HG03571 (cell line): ENCODE data around the gene TSHZ1.

Source experiments
- ATAC-seq: cut with Tn5 transposase; IDR thresholded peaks from one replicate; pipeline ENCODE4 v1.9.1; 2021; ENCODE audit not compliant: unreplicated experiment

TSHZ1 gene, protein sequence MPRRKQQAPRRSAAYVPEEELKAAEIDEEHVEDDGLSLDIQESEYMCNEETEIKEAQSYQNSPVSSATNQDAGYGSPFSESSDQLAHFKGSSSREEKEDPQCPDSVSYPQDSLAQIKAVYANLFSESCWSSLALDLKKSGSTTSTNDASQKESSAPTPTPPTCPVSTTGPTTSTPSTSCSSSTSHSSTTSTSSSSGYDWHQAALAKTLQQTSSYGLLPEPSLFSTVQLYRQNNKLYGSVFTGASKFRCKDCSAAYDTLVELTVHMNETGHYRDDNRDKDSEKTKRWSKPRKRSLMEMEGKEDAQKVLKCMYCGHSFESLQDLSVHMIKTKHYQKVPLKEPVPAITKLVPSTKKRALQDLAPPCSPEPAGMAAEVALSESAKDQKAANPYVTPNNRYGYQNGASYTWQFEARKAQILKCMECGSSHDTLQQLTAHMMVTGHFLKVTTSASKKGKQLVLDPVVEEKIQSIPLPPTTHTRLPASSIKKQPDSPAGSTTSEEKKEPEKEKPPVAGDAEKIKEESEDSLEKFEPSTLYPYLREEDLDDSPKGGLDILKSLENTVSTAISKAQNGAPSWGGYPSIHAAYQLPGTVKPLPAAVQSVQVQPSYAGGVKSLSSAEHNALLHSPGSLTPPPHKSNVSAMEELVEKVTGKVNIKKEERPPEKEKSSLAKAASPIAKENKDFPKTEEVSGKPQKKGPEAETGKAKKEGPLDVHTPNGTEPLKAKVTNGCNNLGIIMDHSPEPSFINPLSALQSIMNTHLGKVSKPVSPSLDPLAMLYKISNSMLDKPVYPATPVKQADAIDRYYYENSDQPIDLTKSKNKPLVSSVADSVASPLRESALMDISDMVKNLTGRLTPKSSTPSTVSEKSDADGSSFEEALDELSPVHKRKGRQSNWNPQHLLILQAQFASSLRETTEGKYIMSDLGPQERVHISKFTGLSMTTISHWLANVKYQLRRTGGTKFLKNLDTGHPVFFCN (N-terminal part only)

GRCh38 chr18:75210274-75211001 lies at the start of gene TSHZ1:
TSHZ1 (plus strand) TSS chr18:75210797; CDS start chr18:75211877, 1,080 bp downstream.
- peak; percentile 22 for ATAC-seq

DNA sequence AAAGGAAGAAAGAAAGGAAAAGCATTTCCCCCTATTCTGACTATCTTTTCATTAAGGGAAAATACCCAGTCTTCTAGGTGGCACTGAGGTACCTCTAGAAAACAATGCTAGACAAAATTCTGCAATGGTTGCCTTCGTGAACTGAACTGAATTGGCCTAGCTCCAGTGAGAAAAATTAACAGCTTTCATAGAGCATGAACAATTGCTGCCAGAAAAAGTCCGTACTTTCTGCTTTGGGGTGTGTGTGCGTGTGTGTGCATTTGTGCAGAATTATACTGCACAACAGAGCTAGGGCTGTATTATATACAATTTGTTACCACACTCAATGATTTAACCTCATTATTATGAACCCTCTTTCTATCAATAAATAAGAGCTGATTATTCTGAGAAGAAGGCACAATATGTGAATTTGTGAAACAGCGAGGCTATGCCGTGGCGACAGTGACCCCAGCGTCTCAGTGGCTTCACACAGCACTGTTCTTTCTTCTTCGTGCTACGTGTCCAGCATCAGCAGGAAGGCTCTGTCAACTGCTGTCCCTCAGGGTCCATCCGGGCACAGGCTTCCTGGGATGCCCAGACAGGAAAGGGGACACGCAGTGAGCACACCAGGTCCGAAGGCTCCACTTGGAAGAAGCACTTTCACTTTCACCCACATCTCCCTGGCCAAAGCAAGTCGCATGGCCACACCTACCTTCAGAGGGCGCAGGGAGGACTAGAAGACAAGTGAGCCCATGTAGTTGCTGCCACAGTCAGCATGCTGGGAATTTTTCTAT lies 49.2 kb upstream of the TSHZ1 start:
- peak; percentile 50 for ATAC-seq

GRCh38 chr18:75162467-75162866 lies 48.1 kb upstream of the TSHZ1 start:
- ATAC-seq, result no peak

DNA sequence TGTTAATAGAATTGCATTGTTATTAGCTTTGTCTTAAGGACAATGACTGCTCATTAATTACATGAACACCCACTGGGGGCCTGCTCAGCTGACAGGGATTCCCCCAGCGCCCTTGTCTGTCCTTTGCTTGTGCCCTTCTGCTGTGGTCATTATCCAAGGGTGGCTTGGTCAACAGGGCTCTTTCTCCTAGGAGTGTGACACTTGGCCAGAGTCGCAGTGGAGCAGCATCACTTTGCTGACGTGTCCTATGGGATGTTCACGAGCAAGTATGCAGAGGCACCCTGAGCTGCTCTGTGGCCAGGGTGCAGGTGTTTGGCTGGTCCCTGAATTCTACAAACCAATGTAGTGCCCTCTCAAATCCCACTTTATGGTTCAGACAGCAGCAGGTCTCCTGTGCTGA lies 47.6 kb upstream of the TSHZ1 start:
- ATAC-seq, result no peak

DNA sequence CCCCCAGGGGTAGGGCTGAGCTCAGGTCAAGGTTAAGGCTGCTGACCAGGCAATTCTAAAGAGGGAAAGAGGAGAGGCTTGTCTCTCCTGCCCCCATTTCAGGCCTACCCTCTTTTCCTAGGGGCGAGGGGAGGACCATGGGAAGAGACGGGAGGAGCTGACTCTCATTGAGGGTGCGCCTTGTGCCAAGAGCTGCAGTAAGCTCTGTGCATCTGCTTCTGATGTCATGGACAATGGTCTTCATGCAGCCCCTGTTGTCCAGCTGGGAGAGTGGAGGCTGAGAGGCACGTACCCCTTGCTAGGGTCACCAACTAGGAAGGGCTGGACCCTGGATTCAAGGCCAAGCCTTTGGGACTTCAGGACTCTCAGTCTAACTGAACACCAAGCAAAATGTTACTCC lies 46.9 kb upstream of the TSHZ1 start:
- no peak for ATAC-seq

DNA sequence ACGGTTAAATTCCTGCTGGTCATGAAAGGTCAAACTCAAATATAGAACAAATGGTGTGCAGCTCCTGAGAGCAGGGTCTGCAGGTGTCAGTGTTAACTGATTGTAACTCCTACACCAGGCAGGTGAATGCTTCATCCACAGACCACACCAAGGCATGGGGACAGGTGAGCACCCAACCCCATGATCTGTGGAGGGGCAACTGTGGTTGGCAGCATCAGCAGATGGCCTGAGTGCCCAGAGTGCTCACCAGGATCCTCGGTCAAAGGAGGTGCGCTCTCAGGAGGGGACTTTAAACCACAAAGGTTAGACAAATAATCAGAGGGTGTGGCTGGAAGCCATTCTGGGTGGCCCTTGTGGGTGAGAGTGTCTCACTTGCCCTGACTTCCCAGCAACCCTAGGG lies 46.1 kb upstream of the TSHZ1 start:
- no peak for ATAC-seq

GRCh38 chr18:75165926-75166325 lies 44.7 kb upstream of the TSHZ1 start:
- ATAC-seq, result no peak

GRCh38 chr18:75167137-75167536 lies 43.5 kb upstream of the TSHZ1 start:
- no peak for ATAC-seq

- ATAC-seq, result no peak
These were observed 42.6 kb upstream of the TSHZ1 start for GRCh38 chr18:75167759-75168618.

- ATAC-seq, result no peak
These were observed 42.0 kb upstream of the TSHZ1 start for GRCh38 chr18:75168619-75169018.

GRCh38 chr18:75169411-75169810 lies 41.2 kb upstream of the TSHZ1 start:
- ATAC-seq, result no peak

DNA sequence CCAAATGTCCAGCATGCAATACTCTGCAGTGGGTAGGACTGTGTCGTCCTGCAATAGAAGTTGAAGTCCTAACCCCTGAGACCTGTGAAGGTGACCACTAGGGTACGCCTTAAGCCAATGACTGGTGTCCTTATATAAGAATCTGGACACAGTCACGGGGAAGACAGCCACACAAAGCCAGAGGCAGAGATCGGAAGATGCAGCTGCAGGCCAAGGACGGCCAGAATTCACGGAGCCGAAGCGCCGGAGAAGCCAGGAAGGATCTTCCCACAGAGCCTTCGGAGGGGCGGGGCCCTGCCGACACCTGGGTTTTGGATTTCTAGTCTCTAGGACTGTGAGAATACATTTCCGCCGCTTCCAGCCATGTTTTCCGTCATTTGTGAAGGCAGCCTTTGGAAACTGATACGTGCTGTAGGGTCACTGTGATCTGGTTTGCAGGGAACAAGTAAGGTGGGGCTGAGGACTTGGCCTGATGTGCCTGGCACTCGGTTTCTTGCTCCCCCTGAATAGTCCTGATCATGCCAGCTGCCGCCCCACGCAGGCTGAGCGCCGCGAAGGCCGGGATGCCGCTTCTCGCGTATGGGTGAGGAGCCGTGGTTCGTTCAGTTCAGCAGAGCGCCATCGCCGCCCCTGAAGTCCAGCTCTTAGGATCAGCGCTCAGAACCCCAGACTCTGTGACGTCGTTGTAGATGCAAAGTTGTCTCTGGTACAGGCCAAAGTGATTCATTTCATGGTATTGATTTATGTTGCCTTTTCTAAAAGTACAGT lies 40.4 kb upstream of the TSHZ1 start:
- no peak for ATAC-seq

GRCh38 chr18:75170916-75171315 lies 39.7 kb upstream of the TSHZ1 start:
- ATAC-seq, result no peak

GRCh38 chr18:75172299-75173124 lies 38.1 kb upstream of the TSHZ1 start:
- ATAC-seq, result no peak

- ATAC-seq, result peak; percentile 99
These were observed 37.5 kb upstream of the TSHZ1 start for GRCh38 chr18:75173125-75173432.

- ATAC-seq, result no peak
These were observed 36.9 kb upstream of the TSHZ1 start for GRCh38 chr18:75173738-75174137.

- no peak for ATAC-seq
These were observed 33.7 kb upstream of the TSHZ1 start for GRCh38 chr18:75176849-75177248.

DNA sequence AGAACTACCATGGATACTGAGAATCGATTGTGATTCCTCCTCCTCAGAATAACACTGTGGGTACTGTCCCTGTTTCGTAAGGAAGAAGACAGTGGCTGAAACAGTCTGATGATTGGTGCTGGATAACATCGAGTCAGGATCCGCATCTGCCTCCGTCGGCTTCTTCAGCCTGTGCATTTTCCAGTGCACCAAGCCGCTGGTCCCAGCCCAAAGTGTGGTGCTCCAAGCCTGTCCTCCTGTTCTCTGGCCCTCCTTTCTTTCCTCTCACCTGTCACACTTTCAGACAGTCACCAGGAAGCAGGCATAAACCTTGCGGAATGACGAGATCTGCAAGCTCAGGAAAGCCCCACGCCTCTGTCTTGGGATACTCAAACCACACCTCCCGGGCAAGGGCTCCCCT lies 32.2 kb upstream of the TSHZ1 start:
- no peak for ATAC-seq
